Anterior cingulate cortex (tissue), 58 donors: Measurements from ENCODE around the gene MYLIP.
"Not testable (repeated sequence)": the region's sequence is repeated elsewhere in the genome, so short reads cannot be mapped to it uniquely, and the experiment has no call there.

Source experiments
- DNase-seq, 58 donors: peaks; one replicate each; lab custom pipeline; 2025; lab: John Stamatoyannopoulos, UW

The MYLIP gene

DNA sequence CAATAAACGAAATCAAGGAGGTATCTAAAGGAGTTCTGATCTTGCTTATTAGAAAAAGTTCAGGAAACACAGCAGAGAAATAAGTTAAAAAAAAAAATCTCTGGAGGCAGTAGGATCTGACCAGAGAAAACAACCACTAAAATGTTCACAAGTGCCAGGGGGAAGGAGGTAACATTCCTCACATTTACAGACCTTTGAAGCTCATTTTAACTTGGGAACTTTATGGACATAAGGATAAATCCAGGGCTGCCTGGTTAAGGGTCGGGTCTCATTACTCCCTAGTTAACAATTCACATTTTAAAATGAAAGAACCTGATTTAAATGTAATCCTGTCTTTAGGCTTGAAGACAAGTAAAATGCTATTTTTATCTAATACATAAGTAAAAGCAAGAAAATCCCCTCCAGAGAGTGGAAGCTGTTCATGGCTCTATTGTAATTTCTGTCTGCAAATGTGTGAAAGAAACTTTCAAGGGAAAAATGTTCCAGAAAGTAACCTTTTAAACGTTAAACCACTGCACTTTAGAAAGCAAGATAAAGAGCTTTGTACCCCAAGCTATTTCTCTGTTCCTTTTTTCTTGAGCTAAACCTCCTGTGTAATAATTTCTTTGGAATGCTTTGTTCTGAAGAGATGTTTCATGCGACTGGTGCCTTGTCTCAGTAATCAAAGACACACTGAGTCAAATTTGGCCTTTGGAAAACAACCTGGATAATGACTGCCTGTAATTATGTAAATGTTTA is 38.2 kb downstream of the MYLIP start:
- no peak for DNase-seq

DNA sequence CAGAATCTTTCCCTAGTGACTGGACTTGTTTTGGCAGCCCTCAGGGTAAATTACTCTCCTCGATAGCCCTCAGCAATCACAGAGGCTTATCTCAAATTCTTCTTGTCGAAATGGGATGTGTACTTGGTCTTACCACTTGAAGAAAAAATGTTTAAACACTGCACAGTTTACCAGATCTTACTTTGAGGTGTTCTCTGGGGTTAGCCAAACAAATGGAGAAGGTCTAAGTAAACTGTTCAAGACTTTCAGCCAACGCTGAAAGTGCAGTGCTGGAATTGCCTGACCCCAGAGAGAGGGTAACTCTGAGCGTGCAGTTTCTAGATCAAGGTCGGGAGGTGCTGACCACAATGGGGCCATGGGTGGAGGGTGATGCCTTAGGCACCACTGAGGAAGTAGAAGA is 39.2 kb downstream of the MYLIP start:
- no peak for DNase-seq

DNA sequence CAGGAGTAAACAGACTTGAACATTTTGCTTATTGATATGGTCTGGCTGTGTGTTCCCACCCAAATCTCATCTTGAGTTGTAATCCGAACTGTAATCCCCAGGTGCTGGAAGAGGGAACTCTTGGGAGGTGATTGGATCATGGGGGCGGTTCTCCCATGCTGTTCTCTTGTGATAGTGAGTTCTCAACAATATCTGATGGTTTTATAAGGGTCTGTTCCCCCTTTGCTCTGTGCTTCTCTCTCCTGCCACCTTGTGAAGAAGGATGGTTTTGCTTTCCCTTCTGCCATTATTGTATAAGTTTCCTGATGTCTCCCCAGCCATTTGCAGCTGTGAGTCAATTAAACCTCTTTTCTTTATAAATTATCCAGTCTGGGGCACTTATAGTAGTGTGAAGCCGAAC is 40.0 kb downstream of the MYLIP start:
- DNase-seq, result peak in 3 of 58 donors; percentile 9 to 43 (median 14)

DNA sequence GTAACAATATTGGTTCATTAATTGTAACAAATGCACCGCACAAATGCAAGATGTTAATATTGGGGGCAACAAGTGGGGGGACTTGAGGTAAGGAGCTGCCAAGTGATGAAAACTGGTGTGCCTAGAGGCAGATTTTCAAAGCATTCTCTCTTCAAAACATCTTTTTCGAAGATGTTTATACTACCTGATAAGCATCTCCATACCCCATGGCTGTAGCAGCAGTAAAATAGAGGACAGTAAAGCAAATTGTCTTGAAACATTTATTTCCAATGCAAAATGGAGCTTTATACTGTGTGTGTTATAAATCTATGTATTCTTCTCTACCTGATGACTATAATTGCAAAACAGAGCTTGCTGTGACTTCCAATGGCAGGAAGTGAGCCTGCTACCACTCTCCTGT is 42.5 kb downstream of the MYLIP start:
- DNase-seq, result no peak

DNA sequence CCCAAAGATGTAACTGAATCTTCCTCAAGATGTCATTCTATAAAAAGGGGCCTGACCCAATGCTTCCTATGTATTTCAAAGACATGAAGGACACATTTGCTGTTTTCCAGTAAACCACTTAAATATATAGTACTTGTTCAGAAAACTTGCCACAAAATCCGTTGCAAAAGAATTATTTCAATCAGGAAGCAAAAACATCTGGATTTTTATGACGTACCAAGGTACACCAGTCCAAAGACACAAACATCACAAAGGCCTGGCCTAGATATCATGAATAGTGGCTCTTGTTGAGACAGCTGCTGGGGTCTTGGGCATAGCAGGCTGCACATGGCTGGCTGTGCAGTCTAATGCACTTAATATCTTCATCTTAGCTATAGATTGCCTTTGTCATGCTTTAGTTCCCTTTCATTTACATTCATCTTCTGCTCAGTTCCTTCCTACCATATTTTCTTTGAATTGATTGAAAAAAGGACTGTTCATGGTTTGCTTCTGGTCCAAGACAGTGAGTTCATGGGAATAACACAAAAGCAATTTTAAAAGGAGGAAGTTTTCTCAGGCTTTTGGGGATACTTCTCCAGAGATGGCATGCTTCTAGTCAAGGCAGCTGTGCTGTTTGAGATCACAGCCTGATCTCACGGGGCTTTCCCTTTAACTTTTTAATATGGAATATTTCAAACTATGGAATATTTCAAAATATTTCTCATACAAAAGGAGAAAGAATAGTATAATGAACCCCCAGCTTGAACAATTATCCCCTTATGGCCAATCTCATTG is 44.5 kb downstream of the MYLIP start:
- no peak for DNase-seq

DNA sequence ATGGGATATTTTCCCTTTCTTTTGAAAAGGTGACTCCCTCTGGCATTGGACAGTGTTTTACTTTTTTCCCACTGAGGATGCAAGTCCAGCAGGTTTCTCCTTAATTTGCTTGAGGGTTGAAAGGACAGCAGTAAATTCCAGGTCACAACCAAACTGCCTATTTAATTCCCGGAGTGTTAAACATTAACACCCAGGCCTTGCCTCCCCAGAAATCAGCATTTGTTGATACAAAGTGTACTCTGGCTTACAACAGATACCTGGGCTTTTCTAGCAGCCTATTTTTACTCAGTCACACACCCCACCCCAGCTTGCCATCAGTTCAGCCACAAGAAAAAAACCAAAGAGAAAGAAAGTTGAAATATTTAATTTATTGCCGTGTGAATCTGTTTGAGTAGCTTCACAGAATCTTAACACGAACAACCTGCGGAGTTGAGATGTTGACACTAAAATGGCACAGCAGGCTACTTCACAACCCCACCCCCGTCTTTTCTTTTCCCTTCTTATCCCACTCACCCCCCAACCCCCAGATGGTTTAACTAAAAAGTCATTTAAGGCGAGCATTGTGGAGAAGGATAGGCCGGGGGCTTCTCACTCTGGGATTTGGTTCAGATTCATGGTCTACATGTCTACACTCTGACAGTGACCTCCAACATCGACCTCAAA is 45.7 kb downstream of the MYLIP start:
- DNase-seq, result no peak

DNA sequence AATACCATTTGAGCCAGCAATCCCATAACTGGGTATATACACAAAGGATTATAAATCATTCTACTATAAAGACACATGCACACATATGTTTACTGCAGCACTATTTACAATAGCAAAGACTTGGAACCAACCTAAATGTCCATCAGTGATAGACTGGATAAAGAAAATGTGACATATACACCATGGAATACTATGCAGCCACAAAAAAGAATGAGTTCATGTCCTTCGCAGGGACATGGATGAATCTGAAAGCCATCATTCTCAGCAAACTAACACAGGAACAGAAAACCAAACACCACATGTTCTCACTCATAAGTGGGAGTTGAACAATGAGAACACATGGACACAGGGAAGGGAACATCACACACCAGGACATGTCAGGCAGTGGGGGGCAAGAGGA is 47.7 kb downstream of the MYLIP start:
- DNase-seq, result not testable (repeated sequence)

DNA sequence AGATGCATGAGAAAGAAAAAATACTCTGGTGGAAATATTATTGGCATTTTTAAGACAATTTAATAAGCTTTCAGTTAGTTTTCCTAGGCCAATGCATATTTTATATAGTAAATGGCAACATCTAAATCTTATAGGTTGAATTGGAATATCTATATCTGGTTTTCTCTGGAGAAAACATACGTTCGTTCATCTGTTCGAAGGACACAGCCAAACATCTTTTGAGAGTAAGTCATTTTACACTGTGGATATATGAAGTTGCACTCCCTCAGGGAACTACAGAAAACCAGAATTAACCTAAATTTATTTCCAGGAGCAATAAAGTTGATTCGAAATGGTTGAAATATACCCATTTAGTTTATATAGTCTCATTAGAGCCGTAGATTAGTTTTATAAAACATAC is 49.0 kb downstream of the MYLIP start:
- DNase-seq, result no peak

DNA sequence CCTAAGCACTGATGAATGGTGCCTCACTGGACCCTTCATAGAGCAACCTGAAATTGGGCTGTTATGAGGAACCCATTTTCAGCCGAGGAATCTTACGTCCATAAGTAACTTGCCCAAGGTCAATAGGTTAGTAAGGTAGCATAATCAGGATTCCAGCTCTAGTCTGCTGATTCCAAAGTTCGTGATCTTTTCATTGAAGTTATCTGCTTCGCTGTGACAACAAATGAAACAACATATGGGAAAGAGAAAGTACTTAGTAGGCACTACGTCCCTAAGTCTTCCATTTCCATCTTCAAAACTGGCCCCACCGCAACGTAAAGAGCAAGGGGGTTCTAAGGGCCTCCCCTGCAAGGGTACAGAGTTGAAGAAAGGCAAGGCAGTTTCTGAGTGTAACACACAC is 49.5 kb downstream of the MYLIP start:
- no peak for DNase-seq

DNA sequence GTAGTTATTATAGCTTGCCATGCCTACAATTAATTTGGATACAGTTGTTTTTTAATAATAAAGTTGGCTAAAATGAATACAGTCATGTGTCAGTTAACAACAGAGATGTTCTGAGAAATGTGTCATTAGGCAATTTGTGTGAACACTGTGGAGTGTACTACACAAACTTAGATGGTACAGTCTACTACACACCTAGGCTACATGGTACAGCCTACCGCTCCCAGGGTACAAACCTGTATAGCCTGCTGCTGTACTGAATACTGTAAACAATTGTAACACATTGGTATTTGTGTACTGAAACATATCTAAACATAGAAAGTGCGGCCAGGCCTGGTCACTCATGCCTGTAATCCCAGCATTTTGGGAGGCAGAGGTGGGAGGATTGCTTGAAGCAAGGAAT is 50.2 kb downstream of the MYLIP start:
- DNase-seq, result no peak

DNA sequence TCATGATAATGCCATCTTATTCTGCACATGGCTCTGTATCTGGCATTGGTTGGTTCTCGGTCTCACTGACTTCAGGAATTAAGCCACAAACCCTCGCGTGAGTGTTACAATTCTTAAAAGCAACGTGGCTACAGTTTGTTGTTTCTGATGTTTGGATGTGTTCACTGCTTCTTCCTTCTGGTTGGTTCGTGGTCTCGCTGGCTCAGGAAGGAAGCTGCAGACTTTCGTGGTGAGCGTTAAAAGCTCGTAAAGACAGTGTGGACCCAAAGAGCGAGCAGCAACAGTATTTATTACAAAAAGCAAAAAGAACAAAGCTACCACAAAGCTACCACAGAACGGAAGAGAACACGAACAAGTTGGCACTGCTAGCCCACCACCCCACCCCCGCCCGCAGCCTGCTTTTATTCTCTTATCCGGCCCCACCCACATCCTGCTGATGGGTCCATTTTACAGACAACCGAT is 51.1 kb downstream of the MYLIP start:
- no peak for DNase-seq

DNA sequence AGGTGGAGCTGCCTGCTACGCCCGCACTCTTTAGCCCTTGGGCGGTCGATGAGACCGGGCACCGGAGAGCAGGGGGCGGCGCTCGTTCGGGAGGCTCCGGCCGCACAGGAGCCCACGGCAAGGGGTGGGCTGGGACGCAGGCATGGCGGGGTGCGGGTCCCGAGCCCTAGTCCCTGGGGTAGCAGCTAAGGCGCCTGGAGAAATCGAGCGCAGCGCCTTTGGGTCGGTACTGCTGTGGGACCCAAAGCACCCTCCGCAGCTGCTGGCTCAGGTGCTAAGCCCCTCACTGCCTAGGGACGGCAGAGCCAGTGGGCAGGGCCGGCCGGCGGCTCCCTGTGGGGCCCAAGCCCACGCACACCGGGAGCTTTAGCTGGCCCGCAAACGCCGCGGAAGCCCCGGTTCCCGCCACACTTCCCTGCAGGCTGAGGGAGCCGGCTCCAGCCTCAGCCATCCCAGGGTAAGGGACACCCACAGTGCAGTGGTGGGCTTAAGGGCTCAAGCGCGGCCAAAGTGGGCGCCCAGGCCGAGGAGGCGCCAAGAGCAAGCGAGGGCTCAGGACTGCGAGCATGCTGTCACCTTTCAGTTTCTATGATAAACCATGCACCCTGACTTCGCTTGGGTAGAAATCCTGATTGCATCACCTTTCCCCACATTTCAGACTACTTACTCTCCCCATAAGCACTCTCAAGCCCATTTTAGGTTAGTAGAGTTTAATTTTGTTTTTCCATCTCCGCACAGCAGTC is 52.0 kb downstream of the MYLIP start:
- DNase-seq, result no peak

DNA sequence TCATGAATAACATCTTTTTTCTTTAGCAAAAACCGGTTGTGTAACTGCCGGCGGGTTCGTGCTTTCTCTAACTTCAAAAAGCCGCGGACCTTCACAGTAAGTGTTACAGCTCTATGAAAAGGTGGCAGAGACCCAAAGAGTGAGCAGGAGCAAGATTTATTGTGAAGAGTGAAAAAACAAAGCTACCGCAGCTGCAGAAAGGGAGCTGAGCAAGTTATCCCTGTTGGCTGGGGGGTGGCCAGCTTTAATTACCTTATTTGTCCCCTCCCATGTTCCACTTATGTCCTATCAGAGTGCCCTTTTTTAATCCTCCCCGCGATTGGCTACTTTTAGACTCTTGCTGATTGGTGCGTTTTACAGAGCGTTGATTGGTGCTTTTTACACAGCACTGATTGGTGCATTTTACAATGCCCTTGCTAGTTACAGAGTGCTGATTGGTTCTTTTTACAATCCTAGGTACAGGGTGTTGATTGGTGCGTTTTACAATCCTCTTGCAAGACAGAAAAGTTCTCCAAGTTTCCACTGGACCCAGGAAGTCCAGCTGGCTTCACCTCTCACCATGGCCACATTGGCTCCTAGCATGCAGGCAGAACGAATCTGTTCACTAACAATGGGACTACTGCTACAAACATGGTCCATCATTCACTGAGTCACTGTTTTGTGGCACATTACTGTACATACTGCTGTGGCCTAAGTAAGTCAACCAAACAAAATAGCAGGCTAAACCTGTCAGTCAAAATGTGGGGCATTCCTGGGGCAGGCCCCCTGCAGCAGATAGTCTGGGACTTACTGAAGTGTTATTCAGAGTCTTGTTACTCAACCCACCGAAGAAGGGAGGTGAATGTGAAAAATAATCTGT is 52.8 kb downstream of the MYLIP start:
- DNase-seq, result no peak

DNA sequence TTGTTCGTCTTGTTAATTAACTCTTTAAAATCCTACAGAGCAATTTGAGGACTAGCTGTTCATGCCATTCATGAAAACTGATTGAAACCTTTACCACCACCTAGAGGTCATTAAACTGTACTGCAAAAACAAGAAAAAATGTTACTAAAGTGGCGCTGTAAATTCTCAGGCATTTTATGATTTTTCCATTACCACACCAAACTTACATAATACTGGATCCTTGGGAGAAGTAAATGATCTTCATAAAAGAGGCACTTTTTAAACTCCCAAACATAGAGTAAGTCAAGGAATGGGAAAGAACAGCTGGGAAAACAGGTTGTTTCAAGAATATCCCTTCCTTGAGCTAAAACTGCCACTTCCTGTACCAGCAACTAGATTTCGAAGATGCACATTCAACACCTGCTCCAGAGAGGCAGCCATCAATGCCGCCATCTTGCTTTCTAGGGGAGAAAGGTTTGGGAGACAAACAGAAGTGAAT is 54.3 kb downstream of the MYLIP start:
- peak in 2 of 58 donors; percentile 9 to 26 for DNase-seq

DNA sequence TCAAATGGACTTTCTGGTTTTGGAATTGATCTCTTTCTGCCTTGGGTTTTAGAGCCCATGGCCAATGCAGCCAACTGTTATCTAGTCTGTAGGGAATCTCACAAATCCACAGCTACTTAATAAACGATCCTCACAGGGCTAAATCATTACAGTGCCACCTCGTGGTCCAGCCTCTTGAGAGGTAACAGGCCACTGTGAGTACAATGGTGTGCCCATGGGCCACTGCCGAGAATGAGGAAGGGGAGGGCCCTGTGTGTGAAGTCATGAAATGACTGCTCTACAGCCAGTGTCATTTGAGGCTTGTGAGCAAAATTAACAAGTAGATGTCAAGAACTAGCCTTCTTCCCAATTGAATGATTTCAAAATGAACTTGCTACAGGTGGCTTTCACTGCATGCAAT is 55.2 kb downstream of the MYLIP start:
- peak in 2 of 58 donors; percentile 5 to 8 for DNase-seq

DNA sequence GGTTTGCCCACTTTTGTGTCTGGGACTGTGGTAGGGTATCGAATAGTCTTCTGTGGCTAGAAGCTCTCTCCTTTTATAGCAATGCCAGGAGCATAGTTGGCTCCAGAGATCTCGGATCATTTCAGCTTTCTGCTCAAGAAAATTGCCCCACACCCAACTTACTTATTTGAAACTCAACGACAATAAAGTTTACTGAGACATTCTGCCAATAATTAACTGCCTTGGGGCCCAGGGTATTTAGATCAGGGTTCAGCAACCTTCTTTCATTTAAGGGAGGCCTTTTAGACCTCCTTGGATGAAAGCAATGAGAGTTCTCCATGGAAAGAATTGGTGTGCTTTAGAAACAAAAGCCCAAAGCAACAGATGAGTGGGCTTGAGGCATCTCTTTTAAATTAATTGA is 55.7 kb downstream of the MYLIP start:
- DNase-seq, result no peak

DNA sequence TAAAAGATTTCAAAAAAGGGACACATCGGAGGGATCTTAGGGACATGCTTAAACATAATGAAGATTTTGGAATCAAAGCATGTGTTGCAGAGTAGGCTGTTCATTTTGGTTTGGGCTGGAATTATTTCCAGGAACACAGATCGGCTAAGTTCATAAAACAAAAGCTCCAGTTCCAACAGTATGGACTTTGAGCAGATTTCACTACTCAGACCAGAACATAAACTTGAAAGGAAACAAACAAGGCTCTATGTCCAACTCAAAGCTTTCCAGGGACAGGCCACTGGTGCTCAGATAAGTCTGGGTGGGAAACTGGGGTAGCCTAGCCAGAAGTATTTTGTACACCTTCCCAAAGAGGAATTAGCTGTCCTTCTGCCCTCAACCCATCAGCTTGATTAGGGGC is 58.3 kb downstream of the MYLIP start:
- no peak for DNase-seq

DNA sequence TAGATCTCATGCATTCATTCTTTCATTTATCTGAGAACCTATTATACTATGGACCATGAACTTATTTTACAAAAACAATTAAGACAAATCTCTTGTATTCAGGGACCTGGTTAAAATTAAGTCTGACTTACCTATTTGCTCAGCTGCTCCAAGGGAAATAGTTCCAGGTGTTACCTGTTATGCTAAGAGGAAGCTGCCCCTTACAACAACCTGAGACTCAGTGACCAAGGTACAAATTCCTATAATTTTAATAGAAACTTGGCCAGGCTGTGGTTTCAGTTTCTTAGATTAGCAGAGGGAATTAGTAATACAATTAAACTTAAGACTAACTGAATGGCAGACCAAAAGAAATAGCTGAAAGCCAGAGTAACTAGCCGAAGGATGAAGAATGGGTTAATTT is 61.3 kb downstream of the MYLIP start:
- no peak for DNase-seq

DNA sequence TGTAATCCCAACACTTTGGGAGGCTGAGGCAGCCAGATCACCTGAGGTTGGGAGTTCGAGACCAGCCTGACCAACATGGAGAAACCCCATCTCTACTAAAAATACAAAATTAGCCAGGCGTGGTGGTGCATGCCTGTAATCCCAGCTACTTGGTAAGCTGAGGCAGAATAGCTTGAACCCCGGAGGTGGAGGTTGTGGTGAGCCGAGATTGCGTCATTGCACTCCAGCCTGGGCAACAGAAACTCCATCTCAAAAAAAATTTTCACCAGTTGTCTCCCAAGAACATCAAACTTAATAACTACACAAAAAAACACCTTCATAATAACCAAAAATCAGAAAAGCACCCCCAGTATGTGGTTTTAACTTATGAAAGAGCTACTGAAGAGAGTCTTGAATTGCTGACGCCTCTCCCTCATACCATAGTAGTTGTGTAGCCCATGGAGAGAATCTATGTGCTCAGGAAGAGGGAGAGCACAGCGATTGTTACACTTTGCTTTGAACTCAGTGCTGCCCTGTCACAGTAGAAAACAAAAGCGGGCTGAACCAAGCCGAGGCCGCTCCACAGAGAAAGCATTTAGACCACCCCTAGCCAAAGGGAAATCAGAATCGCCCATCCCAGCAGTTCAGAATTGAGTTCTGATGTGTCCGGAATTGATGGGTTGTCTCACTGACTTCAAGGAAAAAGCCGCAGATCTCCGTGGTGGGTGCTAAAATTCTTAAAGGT is 67.5 kb downstream of the MYLIP start:
- DNase-seq, result no peak
